ENCODE measurements around the gene ESPNL.

Gene ESPNL

DNA sequence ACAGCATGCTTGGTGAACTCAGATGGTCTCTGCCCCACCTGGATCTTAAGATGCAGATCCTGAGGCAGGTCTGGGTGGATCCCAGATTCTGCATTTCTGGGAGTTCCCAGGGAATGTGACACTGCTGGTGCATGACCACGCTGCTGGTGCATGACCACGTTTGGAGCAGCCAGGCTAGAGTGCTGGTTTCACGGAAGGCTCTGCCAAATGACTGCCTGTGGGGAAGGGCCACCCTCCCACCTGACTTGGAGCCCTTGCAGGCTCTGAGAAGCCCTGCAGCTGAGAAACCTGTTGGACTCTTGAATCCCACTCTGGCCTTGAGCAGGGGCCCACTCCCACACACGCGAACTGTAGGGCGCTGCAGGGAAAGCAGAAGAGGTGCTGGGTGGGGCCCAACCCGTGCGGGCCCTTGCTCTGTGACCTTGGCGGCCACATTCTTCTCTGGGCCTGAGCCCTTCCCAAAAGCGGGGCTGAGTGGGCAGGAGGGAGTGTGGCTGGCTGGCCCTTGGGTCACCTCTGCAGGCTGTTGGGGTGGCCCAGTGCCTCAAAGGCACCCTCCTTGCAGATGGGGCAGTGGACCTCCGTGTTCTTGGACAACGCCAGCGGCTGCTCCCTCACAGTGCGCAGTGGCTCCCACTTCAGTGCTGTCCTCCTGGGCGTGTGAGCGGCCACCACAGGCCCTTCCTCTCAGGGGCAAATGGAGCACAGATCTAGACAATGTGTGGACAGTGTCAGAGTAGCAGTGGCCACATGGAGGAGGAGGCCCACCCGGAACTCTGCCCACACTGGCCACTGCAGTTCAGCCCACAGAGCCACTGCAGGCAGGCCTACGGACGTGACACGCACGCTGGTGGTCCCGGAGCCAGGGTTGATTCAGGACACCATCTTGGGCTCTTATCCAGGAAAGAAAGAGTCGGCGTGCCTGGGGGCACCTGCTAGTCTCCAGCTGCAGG, 66.5 kb downstream of the ESPNL start:
- H3K4me1 ChIP-seq (ENCODE audit: insufficient read depth, low read length, poor library complexity, severe bottlenecking), result no peaks in the 10 kb centered on the region
- H4K20me1 ChIP-seq (ENCODE audit: insufficient read depth, low read length, poor library complexity, severe bottlenecking), result no peaks in the 10 kb centered on the region
- H2AFZ ChIP-seq (ENCODE audit: low read length), result no peak overlapping the region
- no peak overlapping the region for H3K4me2 ChIP-seq (ENCODE audit: low read depth, low read length, poor library complexity, severe bottlenecking)
- no peaks in the 10 kb centered on the region for H3K27me3 ChIP-seq (ENCODE audit: insufficient read depth, low read length, poor library complexity, severe bottlenecking)
- no peaks in the 10 kb centered on the region for H3K9me2 ChIP-seq (replicated peaks; ENCODE audit: low read depth, low read length)
- TF ChIP-seq EZH2phosphoT487 (IDR thresholded peaks at IDR 0.05; ENCODE audit: borderline replicate concordance), result no peak
- TF ChIP-seq, protein P1, sequence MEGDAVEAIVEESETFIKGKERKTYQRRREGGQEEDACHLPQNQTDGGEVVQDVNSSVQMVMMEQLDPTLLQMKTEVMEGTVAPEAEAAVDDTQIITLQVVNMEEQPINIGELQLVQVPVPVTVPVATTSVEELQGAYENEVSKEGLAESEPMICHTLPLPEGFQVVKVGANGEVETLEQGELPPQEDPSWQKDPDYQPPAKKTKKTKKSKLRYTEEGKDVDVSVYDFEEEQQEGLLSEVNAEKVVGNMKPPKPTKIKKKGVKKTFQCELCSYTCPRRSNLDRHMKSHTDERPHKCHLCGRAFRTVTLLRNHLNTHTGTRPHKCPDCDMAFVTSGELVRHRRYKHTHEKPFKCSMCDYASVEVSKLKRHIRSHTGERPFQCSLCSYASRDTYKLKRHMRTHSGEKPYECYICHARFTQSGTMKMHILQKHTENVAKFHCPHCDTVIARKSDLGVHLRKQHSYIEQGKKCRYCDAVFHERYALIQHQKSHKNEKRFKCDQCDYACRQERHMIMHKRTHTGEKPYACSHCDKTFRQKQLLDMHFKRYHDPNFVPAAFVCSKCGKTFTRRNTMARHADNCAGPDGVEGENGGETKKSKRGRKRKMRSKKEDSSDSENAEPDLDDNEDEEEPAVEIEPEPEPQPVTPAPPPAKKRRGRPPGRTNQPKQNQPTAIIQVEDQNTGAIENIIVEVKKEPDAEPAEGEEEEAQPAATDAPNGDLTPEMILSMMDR (conservative IDR thresholded peaks at IDR 0.05; ENCODE audit: low read length), result no peak
- no peaks in the 10 kb centered on the region for H3F3A ChIP-seq (ENCODE audit: low read depth)
- peaks cover 42% of the 10 kb centered on the region; the same call in 1 of the 2 replicates for H3K36me3 ChIP-seq (ENCODE audit: insufficient read depth, low read length)
- no peak overlapping the region for H3K4me3 ChIP-seq (ENCODE audit: low read length, poor library complexity, severe bottlenecking)
- no peak overlapping the region for H3K9ac ChIP-seq (ENCODE audit: low read depth, low read length, poor library complexity, severe bottlenecking)
- no peaks in the 10 kb centered on the region for H3K79me2 ChIP-seq (ENCODE audit: insufficient read depth, low read length)
- H3K9me3 ChIP-seq (ENCODE audit: insufficient read depth, low read depth, low read length), result no peaks in the 10 kb centered on the region

DNA sequence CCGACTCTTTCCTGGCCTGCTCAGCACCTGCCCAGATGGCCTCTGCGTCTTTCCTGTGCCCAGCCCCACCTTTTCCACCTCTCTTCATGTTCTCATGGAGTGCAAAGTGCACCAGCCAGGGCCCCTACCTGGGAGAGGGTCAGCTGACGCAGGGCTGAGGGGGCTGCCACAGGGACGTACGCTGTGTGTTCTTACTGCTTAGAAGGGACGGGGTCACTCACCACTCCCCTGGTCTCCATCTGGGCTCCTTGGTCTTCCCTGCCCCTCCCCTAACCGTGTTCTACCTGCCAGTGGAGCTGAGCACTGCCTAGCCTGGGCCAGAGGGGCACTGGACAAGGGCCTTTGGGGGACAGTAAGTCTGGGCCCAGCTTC, 67.2 kb downstream of the ESPNL start:
- Histone ChIP-seq H3K9me3 (ENCODE audit: insufficient read depth, low read depth, low read length) (no peaks in the 10 kb centered on the region), H3K9me2 (replicated peaks; ENCODE audit: low read depth, low read length) (no peaks in the 10 kb centered on the region), H3K4me2 (ENCODE audit: low read depth, low read length, poor library complexity, severe bottlenecking) (no peak overlapping the region), H3K9ac (ENCODE audit: low read depth, low read length, poor library complexity, severe bottlenecking) (no peak overlapping the region), H4K20me1 (ENCODE audit: insufficient read depth, low read length, poor library complexity, severe bottlenecking) (no peaks in the 10 kb centered on the region), H3K36me3 (ENCODE audit: insufficient read depth, low read length) (peaks cover 48% of the 10 kb centered on the region; the same call in 1 of the 2 replicates), H3K4me3 (ENCODE audit: low read length, poor library complexity, severe bottlenecking) (no peak overlapping the region), H3K79me2 (ENCODE audit: insufficient read depth, low read length) (no peaks in the 10 kb centered on the region), H3K27me3 (ENCODE audit: insufficient read depth, low read length, poor library complexity, severe bottlenecking) (no peaks in the 10 kb centered on the region), H3F3A (ENCODE audit: low read depth) (no peaks in the 10 kb centered on the region), H2AFZ (ENCODE audit: low read length) (no peak overlapping the region), H3K4me1 (ENCODE audit: insufficient read depth, low read length, poor library complexity, severe bottlenecking) (no peaks in the 10 kb centered on the region)
- TF ChIP-seq, protein P1 (conservative IDR thresholded peaks at IDR 0.05; ENCODE audit: low read length), result no peak
- TF ChIP-seq EZH2phosphoT487 (IDR thresholded peaks at IDR 0.05; ENCODE audit: borderline replicate concordance), result no peak

DNA sequence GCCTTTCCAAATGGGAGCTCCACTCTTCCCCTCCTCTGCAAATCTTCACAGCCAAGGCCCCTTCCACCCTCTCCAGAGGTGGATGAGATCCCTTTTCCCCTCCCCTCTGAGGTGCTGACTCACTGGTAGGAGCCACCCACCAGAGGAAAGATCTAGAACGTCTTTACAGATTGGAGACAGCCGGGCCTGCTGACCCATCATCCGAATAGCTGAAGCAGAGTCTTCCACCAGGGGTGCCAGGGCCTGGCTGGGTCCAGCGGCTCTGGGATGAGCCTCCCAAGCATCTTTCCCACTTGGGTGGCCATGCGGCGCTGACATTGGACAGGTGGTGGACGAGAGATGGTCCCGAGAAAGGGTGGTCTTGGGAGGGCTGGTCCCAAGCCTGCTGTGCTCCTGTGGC, 67.6 kb downstream of the ESPNL start:
- no peak overlapping the region for H3K9ac ChIP-seq (ENCODE audit: low read depth, low read length, poor library complexity, severe bottlenecking)
- no peaks in the 10 kb centered on the region for H4K20me1 ChIP-seq (ENCODE audit: insufficient read depth, low read length, poor library complexity, severe bottlenecking)
- H3K79me2 ChIP-seq (ENCODE audit: insufficient read depth, low read length), result no peaks in the 10 kb centered on the region
- no peak overlapping the region for H3K4me2 ChIP-seq (ENCODE audit: low read depth, low read length, poor library complexity, severe bottlenecking)
- H3K36me3 ChIP-seq (ENCODE audit: insufficient read depth, low read length), result peaks cover 53% of the 10 kb centered on the region; the same call in 1 of the 2 replicates
- H3K9me3 ChIP-seq (ENCODE audit: insufficient read depth, low read depth, low read length), result no peaks in the 10 kb centered on the region
- no peak overlapping the region for H3K4me3 ChIP-seq (ENCODE audit: low read length, poor library complexity, severe bottlenecking)
- H3F3A ChIP-seq (ENCODE audit: low read depth), result no peaks in the 10 kb centered on the region
- no peak overlapping the region for H2AFZ ChIP-seq (ENCODE audit: low read length)
- TF ChIP-seq EZH2phosphoT487 (IDR thresholded peaks at IDR 0.05; ENCODE audit: borderline replicate concordance), result no peak
- TF ChIP-seq, protein P1 (conservative IDR thresholded peaks at IDR 0.05; ENCODE audit: low read length), result no peak
- no peaks in the 10 kb centered on the region for H3K9me2 ChIP-seq (replicated peaks; ENCODE audit: low read depth, low read length)
- H3K27me3 ChIP-seq (ENCODE audit: insufficient read depth, low read length, poor library complexity, severe bottlenecking), result no peaks in the 10 kb centered on the region
- H3K4me1 ChIP-seq (ENCODE audit: insufficient read depth, low read length, poor library complexity, severe bottlenecking), result no peaks in the 10 kb centered on the region
